ENCODE measurements around the gene SCMH1. TPM values are rescaled to one million over a fixed set of nuclear protein-coding genes. Genes with fewer than 3 reads are reported as not detected.

SCMH1 gene
- total RNA-seq, 4 donors from 2014 or later: 27.1 to 116 (median 52.9) TPM

GRCh38 chr1:41164727-41165126, 77.4 kb downstream of the SCMH1 start:
- no peak for TF ChIP-seq CTCF (IDR thresholded peaks at IDR 0.05)
- no peak for DNase-seq
- Histone ChIP-seq H3K4me1 (no peaks in the 10 kb centered on the region), H3K4me3 (no peak overlapping the region), H3K9me3 (no peaks in the 10 kb centered on the region), H3K36me3 (peaks cover 0 to 14% (median 0%) of the 10 kb centered on the region in 3 donors), H3K27ac (no peak overlapping the region), H3K27me3 (no peaks in the 10 kb centered on the region)

GRCh38 chr1:41162441-41162840, 79.7 kb downstream of the SCMH1 start:
- Histone ChIP-seq H3K4me1 (no peaks in the 10 kb centered on the region), H3K27ac (no peak overlapping the region), H3K27me3 (no peaks in the 10 kb centered on the region), H3K9me3 (no peaks in the 10 kb centered on the region), H3K36me3 (peaks cover 0 to 14% (median 0%) of the 10 kb centered on the region in 3 donors), H3K4me3 (no peak overlapping the region)
- TF ChIP-seq POLR2A (IDR thresholded peaks at IDR 0.05) (no peak), CTCF (IDR thresholded peaks at IDR 0.05) (no peak)
- no peak for DNase-seq

GRCh38 chr1:41161846-41162245, 80.3 kb downstream of the SCMH1 start:
- Histone ChIP-seq H3K36me3 (peaks cover 0 to 14% (median 0%) of the 10 kb centered on the region in 3 donors), H3K27me3 (no peaks in the 10 kb centered on the region), H3K27ac (no peak overlapping the region), H3K4me1 (no peaks in the 10 kb centered on the region), H3K9me3 (no peaks in the 10 kb centered on the region), H3K4me3 (no peak overlapping the region)
- no peak for DNase-seq
- TF ChIP-seq POLR2A (IDR thresholded peaks at IDR 0.05) (no peak), CTCF (IDR thresholded peaks at IDR 0.05) (no peak)

- no peak for DNase-seq
- Histone ChIP-seq H3K9me3 (no peaks in the 10 kb centered on the region), H3K27me3 (no peaks in the 10 kb centered on the region), H3K4me1 (no peaks in the 10 kb centered on the region), H3K27ac (no peak overlapping the region), H3K36me3 (peaks cover 0 to 14% (median 0%) of the 10 kb centered on the region in 3 donors), H3K4me3 (no peak overlapping the region)
- TF ChIP-seq POLR2A (IDR thresholded peaks at IDR 0.05): no peak
- no peak for TF ChIP-seq CTCF (IDR thresholded peaks at IDR 0.05)
These were observed 81.5 kb downstream of the SCMH1 start for GRCh38 chr1:41160498-41161110.

GRCh38 chr1:41158966-41159365, 83.1 kb downstream of the SCMH1 start:
- Histone ChIP-seq H3K9me3 (no peaks in the 10 kb centered on the region), H3K27ac (no peak overlapping the region), H3K27me3 (no peaks in the 10 kb centered on the region), H3K4me3 (no peak overlapping the region), H3K4me1 (peaks cover 0 to 3% (median 0%) of the 10 kb centered on the region in 4 donors), H3K36me3 (peaks cover 0 to 14% (median 0%) of the 10 kb centered on the region in 3 donors)
- TF ChIP-seq POLR2A (IDR thresholded peaks at IDR 0.05) (no peak), CTCF (IDR thresholded peaks at IDR 0.05) (no peak)
- no peak for DNase-seq
